ENCODE measurements around the gene ACVRL1. TPM values are rescaled to one million over a fixed set of nuclear protein-coding genes. Genes with fewer than 3 reads are reported as not detected.

ACVRL1 gene
- total and polyA plus RNA-seq, 4 donors = 3.1 to 7.9 (median 6.1) TPM

- no peak for DNase-seq (ENCODE audit: low spot score)
- H3K9me3 ChIP-seq (ENCODE audit: control insufficient read depth in 4 of 4, low read length in 3 of 4) = no peaks in the 10 kb centered on the region
- H3K4me3 ChIP-seq (ENCODE audit: low read depth in 1 of 3, low read length in 3 of 3) = no peak overlapping the region
- TF ChIP-seq ATF3 (IDR thresholded peaks at IDR 0.05) = no peak
- peak; percentile 11 for TF ChIP-seq NR2F2 (IDR thresholded peaks at IDR 0.05)
- peaks cover 0 to 3% (median 0%) of the 10 kb centered on the region in 4 donors for H3K4me1 ChIP-seq (ENCODE audit: control insufficient read depth in 4 of 4, insufficient read depth in 4 of 4, low read length in 3 of 4)
- no peaks in the 10 kb centered on the region for H3K36me3 ChIP-seq (ENCODE audit: control insufficient read depth in 4 of 4, insufficient read depth in 3 of 4, low read depth in 1 of 4, low read length in 3 of 4)
- H3K27me3 ChIP-seq (ENCODE audit: control insufficient read depth in 4 of 4, insufficient read depth in 4 of 4, low read length in 3 of 4) = no peaks in the 10 kb centered on the region
- H3K27ac ChIP-seq (ENCODE audit: low read depth in 1 of 2, low read length in 2 of 2) = no peak overlapping the region
- 83% methylated on average over 8 of the region's 8 CpGs for WGBS
- no peak overlapping the region for H3K9ac ChIP-seq (ENCODE audit: low read depth in 1 of 2, low read length in 2 of 2)
Observed at GRCh38 chr12:51897181-51897580, 10.1 kb upstream of the ACVRL1 start.

GRCh38 chr12:51898506-51898905, 8.8 kb upstream of the ACVRL1 start:
- H3K9ac ChIP-seq (ENCODE audit: low read depth in 1 of 2, low read length in 2 of 2) = no peak overlapping the region
- no peak for DNase-seq (ENCODE audit: low spot score)
- TF ChIP-seq TAF1 (conservative IDR thresholded peaks at IDR 0.05) = no peak
- no peak for TF ChIP-seq REST (IDR thresholded peaks at IDR 0.05)
- no peak for TF ChIP-seq FOXA1 (IDR thresholded peaks at IDR 0.05)
- TF ChIP-seq FOXA2 (IDR thresholded peaks at IDR 0.05) = no peak
- no peak for TF ChIP-seq ATF3 (IDR thresholded peaks at IDR 0.05)
- TF ChIP-seq JUND (IDR thresholded peaks at IDR 0.05) = no peak
- no peak for TF ChIP-seq RAD21 (IDR thresholded peaks at IDR 0.05)
- TF ChIP-seq YY1 (IDR thresholded peaks at IDR 0.05) = no peak
- TF ChIP-seq GABPA (IDR thresholded peaks at IDR 0.05 in 1 of 2, conservative IDR thresholded peaks at IDR 0.05 in 1 of 2) = no peak
- TF ChIP-seq NR2F2 (IDR thresholded peaks at IDR 0.05) = no peak
- TF ChIP-seq EGR1 (IDR thresholded peaks at IDR 0.05; ENCODE audit: low read depth in 2 of 2) = no peak
- TF ChIP-seq CTCF (IDR thresholded peaks at IDR 0.05; ENCODE audit: low read depth, low read length, missing input control) = no peak
- TF ChIP-seq SP1 (IDR thresholded peaks at IDR 0.05) = no peak
- no peaks in the 10 kb centered on the region for H3K9me3 ChIP-seq (ENCODE audit: control insufficient read depth in 4 of 4, low read length in 3 of 4)
- no peaks in the 10 kb centered on the region for H3K36me3 ChIP-seq (ENCODE audit: control insufficient read depth in 4 of 4, insufficient read depth in 3 of 4, low read depth in 1 of 4, low read length in 3 of 4)
- H3K4me1 ChIP-seq (ENCODE audit: control insufficient read depth in 4 of 4, insufficient read depth in 4 of 4, low read length in 3 of 4) = peaks cover 0 to 3% (median 0%) of the 10 kb centered on the region in 4 donors
- WGBS = 89% methylated on average over 2 of the region's 2 CpGs
- H3K27me3 ChIP-seq (ENCODE audit: control insufficient read depth in 4 of 4, insufficient read depth in 4 of 4, low read length in 3 of 4) = no peaks in the 10 kb centered on the region
- H3K4me3 ChIP-seq (ENCODE audit: low read depth in 1 of 3, low read length in 3 of 3) = no peak overlapping the region
- no peak overlapping the region for H3K27ac ChIP-seq (ENCODE audit: low read depth in 1 of 2, low read length in 2 of 2)

GRCh38 chr12:51898937-51899336, 8.4 kb upstream of the ACVRL1 start:
- H3K4me3 ChIP-seq (ENCODE audit: low read depth in 1 of 3, low read length in 3 of 3) = no peak overlapping the region
- no peak overlapping the region for H3K9ac ChIP-seq (ENCODE audit: low read depth in 1 of 2, low read length in 2 of 2)
- no peak overlapping the region for H3K27ac ChIP-seq (ENCODE audit: low read depth in 1 of 2, low read length in 2 of 2)
- H3K9me3 ChIP-seq (ENCODE audit: control insufficient read depth in 4 of 4, low read length in 3 of 4) = no peaks in the 10 kb centered on the region
- no peak for DNase-seq (ENCODE audit: low spot score)
- WGBS = 76% methylated on average over 9 of the region's 9 CpGs
- H3K27me3 ChIP-seq (ENCODE audit: control insufficient read depth in 4 of 4, insufficient read depth in 4 of 4, low read length in 3 of 4) = no peaks in the 10 kb centered on the region
- H3K36me3 ChIP-seq (ENCODE audit: control insufficient read depth in 4 of 4, insufficient read depth in 3 of 4, low read depth in 1 of 4, low read length in 3 of 4) = no peaks in the 10 kb centered on the region
- peaks cover 0 to 3% (median 0%) of the 10 kb centered on the region in 4 donors for H3K4me1 ChIP-seq (ENCODE audit: control insufficient read depth in 4 of 4, insufficient read depth in 4 of 4, low read length in 3 of 4)
- no peak for TF ChIP-seq FOXA2 (IDR thresholded peaks at IDR 0.05)
- no peak for TF ChIP-seq EGR1 (IDR thresholded peaks at IDR 0.05; ENCODE audit: low read depth in 2 of 2)
- no peak for TF ChIP-seq MAX (IDR thresholded peaks at IDR 0.05)
- no peak for TF ChIP-seq TAF1 (conservative IDR thresholded peaks at IDR 0.05)
- TF ChIP-seq REST (IDR thresholded peaks at IDR 0.05) = no peak
- no peak for TF ChIP-seq HNF4A (conservative IDR thresholded peaks at IDR 0.05)
- TF ChIP-seq GABPA (IDR thresholded peaks at IDR 0.05 in 1 of 2, conservative IDR thresholded peaks at IDR 0.05 in 1 of 2) = no peak
- no peak for TF ChIP-seq YY1 (IDR thresholded peaks at IDR 0.05)
- no peak for TF ChIP-seq ZBTB33 (IDR thresholded peaks at IDR 0.05)

Measured in liver (tissue), 9 donors.